SK-N-SH (cell line): ENCODE results near the gene ZDHHC11. TPM values are rescaled to one million over a fixed set of nuclear protein-coding genes. Genes with fewer than 3 reads are reported as not detected.

Source experiments
- CTCF ChIA-PET: fragments of 300-600, 350-600 bp; formaldehyde crosslinking; extraction: SDS; loops from one replicate; lab custom pipeline; 2021; lab: Yijun Ruan, JAX
- POLR2A ChIA-PET: fragments of 350-600 bp; sonication (Branson Sonifier 250); formaldehyde crosslinking; extraction: SDS; loops from one replicate; lab custom pipeline; 2020; ENCODE audit warnings: antibody characterized with exemption, inconsistent platforms; lab: Yijun Ruan, JAX
- DNase-seq: peaks from one replicate; pipeline ENCODE4 v3.0.0; 2012
- H2AFZ ChIP-seq: fragments of 200-600 bp; sonication (generic); 2 replicates; pipeline ENCODE4 v1.8.1; 2016; ENCODE audit warnings: antibody characterized with exemption, mild to moderate bottlenecking, low read depth
- H3F3A ChIP-seq: fragments of 200-600 bp; sonication (generic); replicated peaks from 2 replicates; pipeline ENCODE3; 2016; ENCODE audit warnings: antibody characterized with exemption, mild to moderate bottlenecking; ENCODE audit not compliant: insufficient read depth
- H3K27ac ChIP-seq, 2 experiments: fragments of 200-500 bp in 1 of 2; fragments of 200-600 bp in 1 of 2; sonication (Bioruptor generic) in 1 of 2; sonication (generic), shearing (Covaris generic) in 1 of 2; 2 replicates each; pipeline versions ENCODE4 v1.5.1 to v1.6.1; 2014 to 2016; ENCODE audit warnings: low read depth in 2 of 2, inconsistent platforms in 1 of 2, low read length in 1 of 2, mild to moderate bottlenecking in 1 of 2, mixed read lengths in 1 of 2
- H3K27me3 ChIP-seq: fragments of 200-600 bp; sonication (generic), shearing (Covaris generic); 2 replicates; pipeline ENCODE4 v1.6.1; 2016; ENCODE audit warnings: mixed run types; ENCODE audit not compliant: insufficient read depth
- H3K36me3 ChIP-seq, 2 experiments: fragments of 200-500 bp in 1 of 2; fragments of 200-600 bp in 1 of 2; sonication (Bioruptor generic) in 1 of 2; sonication (generic) in 1 of 2; replicated peaks in 1 of 2; 2 replicates each; pipeline versions ENCODE3 to v1.5.1; 2014 to 2016; ENCODE audit warnings: low read length in 1 of 2, mild to moderate bottlenecking in 1 of 2; ENCODE audit not compliant: insufficient read depth in 2 of 2, control insufficient read depth in 1 of 2
- H3K4me1 ChIP-seq, 2 experiments: fragments of 200-500 bp in 1 of 2; fragments of 200-600 bp in 1 of 2; sonication (Bioruptor generic) in 1 of 2; sonication (generic), shearing (Covaris generic) in 1 of 2; 2 replicates each; pipeline versions ENCODE4 v1.5.1 to v1.6.1; 2014 to 2016; ENCODE audit warnings: low read depth in 1 of 2, low read length in 1 of 2, mixed run types in 1 of 2; ENCODE audit not compliant: insufficient read depth in 2 of 2, control insufficient read depth in 1 of 2
- H3K4me2 ChIP-seq: fragments of 200-600 bp; sonication (generic), shearing (Covaris generic); 2 replicates; pipeline ENCODE4 v1.6.1; 2017; ENCODE audit warnings: mixed run types
- H3K4me3 ChIP-seq, 2 experiments: fragments of 200-500 bp in 1 of 2; fragments of 200-600 bp in 1 of 2; sonication (Bioruptor generic) in 1 of 2; sonication (generic), shearing (Covaris generic) in 1 of 2; 2 replicates each; pipeline versions ENCODE4 v1.5.1 to v1.8.1; 2014 to 2016; ENCODE audit warnings: low read depth in 2 of 2, inconsistent platforms in 1 of 2, low read length in 1 of 2, mild to moderate bottlenecking in 1 of 2, mixed read lengths in 1 of 2, moderate library complexity in 1 of 2
- H3K79me2 ChIP-seq: fragments of 200-600 bp; sonication (generic); 2 replicates; pipeline ENCODE4 v1.8.1; 2017; ENCODE audit warnings: mild to moderate bottlenecking; ENCODE audit not compliant: insufficient read depth
- H3K9ac ChIP-seq: fragments of 200-600 bp; sonication (generic); 2 replicates; pipeline ENCODE4 v1.6.1; 2017; ENCODE audit warnings: mixed run types
- H3K9me2 ChIP-seq: fragments of 200-600 bp; sonication (generic); 2 replicates; pipeline ENCODE4 v1.6.1; 2017; ENCODE audit warnings: mixed run types
- H3K9me3 ChIP-seq: fragments of 200-600 bp; sonication (generic); 2 replicates; pipeline ENCODE4 v1.6.1; 2017; ENCODE audit warnings: mixed run types, mild to moderate bottlenecking, moderate library complexity
- H4K20me1 ChIP-seq: fragments of 200-600 bp; sonication (generic); 2 replicates; pipeline ENCODE4 v1.6.1; 2017; ENCODE audit warnings: mild to moderate bottlenecking, mixed run types; ENCODE audit not compliant: insufficient read depth
- CHD2 ChIP-seq: fragments of 150-350 bp; IDR thresholded peaks from 2 replicates; pipeline ENCODE4 v1.6.1; 2018; ENCODE audit warnings: low read length; ENCODE audit not compliant: partially characterized antibody
- EZH2phosphoT487 ChIP-seq: fragments of 200-600 bp; sonication (generic); IDR thresholded peaks from 2 replicates; pipeline ENCODE4 v1.6.1; 2017; ENCODE audit warnings: low read depth, mixed run types, mild to moderate bottlenecking, antibody characterized with exemption, moderate library complexity, borderline replicate concordance
- FOSL2 ChIP-seq: IDR thresholded peaks from 2 replicates; pipeline ENCODE4 v1.4.0; 2012; ENCODE audit warnings: low read depth, mild to moderate bottlenecking, moderate library complexity, borderline replicate concordance
- FOXM1 ChIP-seq: IDR thresholded peaks from 2 replicates; pipeline ENCODE4 v1.4.0; 2012; ENCODE audit warnings: low read depth, mild to moderate bottlenecking
- GABPA ChIP-seq: IDR thresholded peaks from 2 replicates; pipeline ENCODE4 v1.4.0; 2012; ENCODE audit warnings: low read depth, mild to moderate bottlenecking
- IRF3 ChIP-seq: fragments of 150-350 bp; IDR thresholded peaks from 2 replicates; pipeline ENCODE4 v1.6.1; 2016; ENCODE audit warnings: mild to moderate bottlenecking, low read depth, low read length
- JUND ChIP-seq: IDR thresholded peaks from 2 replicates; pipeline ENCODE4 v1.4.0; 2012
- MAX ChIP-seq: IDR thresholded peaks from 2 replicates; pipeline ENCODE4 v1.4.0; 2012; ENCODE audit warnings: low read depth
- NFIC ChIP-seq: IDR thresholded peaks from 2 replicates; pipeline ENCODE4 v1.4.0; 2012; ENCODE audit warnings: borderline replicate concordance
- PBX3 ChIP-seq: IDR thresholded peaks from 2 replicates; pipeline ENCODE4; 2012
- RCOR1 ChIP-seq: fragments of 150-350 bp; IDR thresholded peaks from 2 replicates; pipeline ENCODE4 v1.6.1; 2017; ENCODE audit warnings: antibody characterized with exemption, low read length
- RFX5 ChIP-seq: IDR thresholded peaks from 2 replicates; pipeline ENCODE4 v1.6.1; 2012; ENCODE audit warnings: mild to moderate bottlenecking, improper control_type of control experiment, low read length
- RXRA ChIP-seq: IDR thresholded peaks from 2 replicates; pipeline ENCODE4 v1.4.0; 2012; ENCODE audit warnings: low read depth, mild to moderate bottlenecking, borderline replicate concordance
- TAF1 ChIP-seq: IDR thresholded peaks from 2 replicates; pipeline ENCODE4 v1.6.1; 2012; ENCODE audit warnings: low read depth, mild to moderate bottlenecking, low read length, moderate library complexity, borderline replicate concordance
- TEAD4 ChIP-seq: IDR thresholded peaks from 2 replicates; pipeline ENCODE4 v1.4.0; 2012; ENCODE audit warnings: mild to moderate bottlenecking, borderline replicate concordance; ENCODE audit not compliant: insufficient read depth
- YY1 ChIP-seq: IDR thresholded peaks from 2 replicates; pipeline ENCODE4 v1.4.0; 2012; ENCODE audit warnings: low read depth, mild to moderate bottlenecking
- WGBS: methylation state at CpG from one replicate; pipeline ENCODE4 v1.1.6; 2017; ENCODE audit warnings: low lambda C conversion rate; 5-methylcytosine and 5-hydroxymethylcytosine counted together
- polyA plus RNA-seq, 3 experiments: library from polyadenylated mRNA; depleted of rRNA; stranded (reverse); fragments of >200 nt; gene quantifications; 2 replicates each; pipeline ENCODE4 v1.2.3, GENCODE V29; 2012
- TF ChIP-seq, protein P1 (sequence below): fragments of 150-350 bp; IDR thresholded peaks from 2 replicates; pipeline ENCODE4 v1.6.1; 2017; ENCODE audit warnings: antibody characterized with exemption, low read length, low read depth, borderline replicate concordance
- TF ChIP-seq, protein P2 (sequence below): IDR thresholded peaks from 2 replicates; pipeline ENCODE4 v1.6.1; 2012; ENCODE audit warnings: mild to moderate bottlenecking, low read depth, low read length, moderate library complexity
- TF ChIP-seq, protein P3 (sequence below): IDR thresholded peaks from 2 replicates; pipeline ENCODE4 v1.4.0; 2012; ENCODE audit warnings: low read depth, borderline replicate concordance
- TF ChIP-seq, protein P4 (sequence below): IDR thresholded peaks from 2 replicates; pipeline ENCODE4 v1.4.0; 2012; ENCODE audit warnings: low read depth, borderline replicate concordance

The ZDHHC11 gene
- polyA plus RNA-seq, 1 of the 3 experiments (the other 2 are of a cell fraction) = 0.76 TPM

- H4K20me1 ChIP-seq = 0 out of 2 replicates have a peak, but pooled peaks cover 7% of the 10 kb centered on the region
- ChIA-PET CTCF (interaction anchor here (0.6 kb wide), 1 partner anchor 13 kb away, joined by 3 read pairs; no protein-coding TSS in a partner anchor), POLR2A (no interaction called here)
- no peak for TF ChIP-seq IRF3
- no peak for TF ChIP-seq TAF1
- no peak for TF ChIP-seq RXRA
- TF ChIP-seq YY1 = no peak
- TF ChIP-seq, protein P1, sequence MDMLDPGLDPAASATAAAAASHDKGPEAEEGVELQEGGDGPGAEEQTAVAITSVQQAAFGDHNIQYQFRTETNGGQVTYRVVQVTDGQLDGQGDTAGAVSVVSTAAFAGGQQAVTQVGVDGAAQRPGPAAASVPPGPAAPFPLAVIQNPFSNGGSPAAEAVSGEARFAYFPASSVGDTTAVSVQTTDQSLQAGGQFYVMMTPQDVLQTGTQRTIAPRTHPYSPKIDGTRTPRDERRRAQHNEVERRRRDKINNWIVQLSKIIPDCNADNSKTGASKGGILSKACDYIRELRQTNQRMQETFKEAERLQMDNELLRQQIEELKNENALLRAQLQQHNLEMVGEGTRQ = no peak
- no peak for TF ChIP-seq NFIC
- TF ChIP-seq, protein P2, sequence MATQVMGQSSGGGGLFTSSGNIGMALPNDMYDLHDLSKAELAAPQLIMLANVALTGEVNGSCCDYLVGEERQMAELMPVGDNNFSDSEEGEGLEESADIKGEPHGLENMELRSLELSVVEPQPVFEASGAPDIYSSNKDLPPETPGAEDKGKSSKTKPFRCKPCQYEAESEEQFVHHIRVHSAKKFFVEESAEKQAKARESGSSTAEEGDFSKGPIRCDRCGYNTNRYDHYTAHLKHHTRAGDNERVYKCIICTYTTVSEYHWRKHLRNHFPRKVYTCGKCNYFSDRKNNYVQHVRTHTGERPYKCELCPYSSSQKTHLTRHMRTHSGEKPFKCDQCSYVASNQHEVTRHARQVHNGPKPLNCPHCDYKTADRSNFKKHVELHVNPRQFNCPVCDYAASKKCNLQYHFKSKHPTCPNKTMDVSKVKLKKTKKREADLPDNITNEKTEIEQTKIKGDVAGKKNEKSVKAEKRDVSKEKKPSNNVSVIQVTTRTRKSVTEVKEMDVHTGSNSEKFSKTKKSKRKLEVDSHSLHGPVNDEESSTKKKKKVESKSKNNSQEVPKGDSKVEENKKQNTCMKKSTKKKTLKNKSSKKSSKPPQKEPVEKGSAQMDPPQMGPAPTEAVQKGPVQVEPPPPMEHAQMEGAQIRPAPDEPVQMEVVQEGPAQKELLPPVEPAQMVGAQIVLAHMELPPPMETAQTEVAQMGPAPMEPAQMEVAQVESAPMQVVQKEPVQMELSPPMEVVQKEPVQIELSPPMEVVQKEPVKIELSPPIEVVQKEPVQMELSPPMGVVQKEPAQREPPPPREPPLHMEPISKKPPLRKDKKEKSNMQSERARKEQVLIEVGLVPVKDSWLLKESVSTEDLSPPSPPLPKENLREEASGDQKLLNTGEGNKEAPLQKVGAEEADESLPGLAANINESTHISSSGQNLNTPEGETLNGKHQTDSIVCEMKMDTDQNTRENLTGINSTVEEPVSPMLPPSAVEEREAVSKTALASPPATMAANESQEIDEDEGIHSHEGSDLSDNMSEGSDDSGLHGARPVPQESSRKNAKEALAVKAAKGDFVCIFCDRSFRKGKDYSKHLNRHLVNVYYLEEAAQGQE = no peak
- TF ChIP-seq EZH2phosphoT487 = no peak
- TF ChIP-seq, protein P3, sequence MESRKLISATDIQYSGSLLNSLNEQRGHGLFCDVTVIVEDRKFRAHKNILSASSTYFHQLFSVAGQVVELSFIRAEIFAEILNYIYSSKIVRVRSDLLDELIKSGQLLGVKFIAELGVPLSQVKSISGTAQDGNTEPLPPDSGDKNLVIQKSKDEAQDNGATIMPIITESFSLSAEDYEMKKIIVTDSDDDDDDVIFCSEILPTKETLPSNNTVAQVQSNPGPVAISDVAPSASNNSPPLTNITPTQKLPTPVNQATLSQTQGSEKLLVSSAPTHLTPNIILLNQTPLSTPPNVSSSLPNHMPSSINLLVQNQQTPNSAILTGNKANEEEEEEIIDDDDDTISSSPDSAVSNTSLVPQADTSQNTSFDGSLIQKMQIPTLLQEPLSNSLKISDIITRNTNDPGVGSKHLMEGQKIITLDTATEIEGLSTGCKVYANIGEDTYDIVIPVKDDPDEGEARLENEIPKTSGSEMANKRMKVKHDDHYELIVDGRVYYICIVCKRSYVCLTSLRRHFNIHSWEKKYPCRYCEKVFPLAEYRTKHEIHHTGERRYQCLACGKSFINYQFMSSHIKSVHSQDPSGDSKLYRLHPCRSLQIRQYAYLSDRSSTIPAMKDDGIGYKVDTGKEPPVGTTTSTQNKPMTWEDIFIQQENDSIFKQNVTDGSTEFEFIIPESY = no peak
- no peak for TF ChIP-seq RCOR1
- no peak for TF ChIP-seq RFX5
- TF ChIP-seq FOSL2 = no peak
- no peak for TF ChIP-seq FOXM1
- no peak for TF ChIP-seq JUND
- TF ChIP-seq PBX3 = no peak
- no peak for TF ChIP-seq TEAD4
- TF ChIP-seq MAX = no peak
- TF ChIP-seq, protein P4, sequence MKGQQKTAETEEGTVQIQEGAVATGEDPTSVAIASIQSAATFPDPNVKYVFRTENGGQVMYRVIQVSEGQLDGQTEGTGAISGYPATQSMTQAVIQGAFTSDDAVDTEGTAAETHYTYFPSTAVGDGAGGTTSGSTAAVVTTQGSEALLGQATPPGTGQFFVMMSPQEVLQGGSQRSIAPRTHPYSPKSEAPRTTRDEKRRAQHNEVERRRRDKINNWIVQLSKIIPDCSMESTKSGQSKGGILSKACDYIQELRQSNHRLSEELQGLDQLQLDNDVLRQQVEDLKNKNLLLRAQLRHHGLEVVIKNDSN = no peak
- no peak for TF ChIP-seq GABPA
- no peak for TF ChIP-seq CHD2
- H3K36me3 ChIP-seq = peaks cover 35 to 86% of the 10 kb centered on the region in 2 experiments
- H3K27me3 ChIP-seq = no peaks in the 10 kb centered on the region
- DNase-seq = no peak
- H2AFZ ChIP-seq = no peak overlapping the region
- no peaks in the 10 kb centered on the region for H3K9me2 ChIP-seq
- H3K4me1 ChIP-seq = no peaks in the 10 kb centered on the region
- H3K4me3 ChIP-seq = no peak overlapping the region
- H3F3A ChIP-seq = no peaks in the 10 kb centered on the region
- WGBS = 96% methylated on average over 22 of the region's 29 CpGs
- H3K4me2 ChIP-seq = no peak overlapping the region
- no peaks in the 10 kb centered on the region for H3K79me2 ChIP-seq
- no peak overlapping the region for H3K27ac ChIP-seq
- H3K9ac ChIP-seq = no peak overlapping the region
- no peaks in the 10 kb centered on the region for H3K9me3 ChIP-seq
Observed at GRCh38 chr5:871596-872298, 21.0 kb upstream of the ZDHHC11 start.
